HG02610 (cell line): ENCODE results near the gene USF3.
"Not testable (repeated sequence)": the region's sequence is repeated elsewhere in the genome, so short reads cannot be mapped to it uniquely, and the experiment has no call there.

Experiments used
- ATAC-seq: cut with Tn5 transposase; IDR thresholded peaks from one replicate; pipeline ENCODE4 v1.9.1; 2021; ENCODE audit warnings: mild to moderate bottlenecking, moderate library complexity; ENCODE audit not compliant: unreplicated experiment

USF3 gene

DNA sequence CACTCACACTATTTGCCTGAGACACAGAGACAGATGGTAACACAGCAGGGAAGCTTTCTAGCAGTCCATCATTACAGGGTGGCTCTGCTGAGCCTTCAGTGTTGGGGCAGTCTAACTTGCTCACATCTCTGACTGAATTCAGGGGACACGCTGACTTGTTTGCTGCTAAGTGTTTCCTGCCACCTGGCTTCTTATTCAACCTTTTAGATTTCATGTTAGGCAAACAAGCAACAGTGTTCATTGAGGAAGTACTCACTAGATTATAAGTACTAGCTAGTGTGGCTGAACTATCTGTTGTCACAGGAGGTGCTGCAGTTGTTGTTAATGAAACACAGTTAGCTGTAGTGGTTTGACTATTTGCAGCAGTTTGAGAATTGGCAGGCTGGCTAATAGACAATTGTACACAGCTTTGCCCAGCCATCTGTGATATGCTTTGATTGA is 37.3 kb downstream of the USF3 start:
- ATAC-seq = no peak

DNA sequence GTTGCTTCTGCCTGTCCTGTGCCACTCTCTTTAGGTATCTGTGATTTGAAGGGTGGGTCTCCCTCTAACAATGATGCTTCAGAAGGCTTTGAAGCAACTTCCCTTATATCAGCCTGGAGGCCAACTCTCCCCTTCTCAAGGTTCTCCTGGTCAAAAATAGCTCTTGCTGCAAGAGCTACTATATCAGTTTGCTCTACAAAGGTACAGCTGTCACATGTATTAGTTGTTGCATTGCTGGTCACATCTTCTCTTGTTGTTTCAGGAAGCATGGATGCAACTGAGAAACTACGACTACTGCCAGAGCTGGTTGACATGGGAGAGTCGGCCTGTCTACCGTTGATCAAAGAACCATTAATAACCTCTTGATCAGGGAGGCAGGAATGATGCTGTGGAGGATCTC is 38.3 kb downstream of the USF3 start:
- ATAC-seq = no peak

DNA sequence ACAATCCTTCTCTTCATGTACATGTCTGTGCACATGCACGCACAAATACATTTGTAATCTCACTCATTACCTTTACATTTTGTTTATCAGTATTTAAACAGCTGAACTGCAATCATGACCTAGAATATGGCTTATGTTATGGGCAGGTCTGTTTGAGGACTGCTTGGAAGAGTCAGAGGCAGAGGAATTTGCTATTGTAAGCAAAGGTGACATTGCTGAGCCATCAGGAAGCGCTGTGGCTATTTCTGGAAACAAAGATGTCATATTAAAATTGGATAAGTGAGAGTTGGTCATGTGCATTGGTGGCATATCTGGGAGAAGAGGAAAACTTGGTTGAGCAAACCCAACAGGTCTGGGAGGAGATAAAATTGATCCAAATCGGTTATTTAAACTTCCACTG is 41.6 kb downstream of the USF3 start:
- ATAC-seq = no peak

DNA sequence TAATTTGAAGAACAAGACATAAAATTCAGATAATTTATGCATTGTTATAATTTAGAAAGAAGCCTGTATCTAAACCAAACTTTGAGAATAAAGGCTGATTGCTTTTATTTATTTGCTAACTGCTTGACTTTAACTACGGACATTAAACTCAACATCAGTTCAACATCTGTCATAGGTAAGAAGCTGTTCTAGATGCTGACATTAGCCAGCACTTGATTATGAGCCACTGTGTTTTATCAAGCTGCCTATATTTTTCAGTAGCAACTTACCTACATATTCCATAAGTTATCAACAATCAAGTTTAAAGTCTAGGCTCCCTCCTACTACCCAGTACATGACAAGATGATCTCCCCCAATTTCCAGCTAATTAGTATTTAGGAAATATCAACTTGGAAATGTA is 42.1 kb downstream of the USF3 start:
- no peak for ATAC-seq

DNA sequence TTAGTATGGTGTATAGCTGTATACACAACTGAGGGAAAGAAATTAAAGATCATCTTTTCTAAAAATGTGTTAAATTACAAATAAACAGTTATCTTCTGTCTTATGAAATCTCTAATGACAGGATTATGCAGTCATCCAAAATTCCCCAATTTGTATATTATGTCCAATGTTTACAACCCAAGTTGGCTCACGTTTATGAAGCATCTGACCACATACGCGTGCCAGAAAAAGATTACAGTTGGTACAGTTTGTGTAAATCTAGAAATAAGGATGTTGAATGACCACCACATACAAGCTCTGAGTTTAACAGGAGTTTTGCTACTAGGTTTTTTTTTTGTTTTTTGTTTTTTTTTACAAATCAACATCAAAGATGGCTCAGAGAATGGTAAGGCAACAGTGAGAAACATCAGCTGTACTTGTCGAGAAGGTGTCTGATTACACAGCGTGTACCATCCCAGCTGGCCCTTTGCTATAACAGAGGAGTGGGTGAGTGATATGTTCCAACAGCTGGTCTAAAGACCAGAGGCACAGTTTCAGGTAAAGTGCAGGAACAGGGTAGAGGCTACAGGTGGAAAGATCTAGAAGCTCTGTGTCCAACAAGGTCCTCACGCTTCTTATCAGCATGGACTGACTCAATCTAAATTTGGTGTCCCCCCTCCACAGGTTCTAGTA is 47.1 kb downstream of the USF3 start:
- ATAC-seq = no peak

DNA sequence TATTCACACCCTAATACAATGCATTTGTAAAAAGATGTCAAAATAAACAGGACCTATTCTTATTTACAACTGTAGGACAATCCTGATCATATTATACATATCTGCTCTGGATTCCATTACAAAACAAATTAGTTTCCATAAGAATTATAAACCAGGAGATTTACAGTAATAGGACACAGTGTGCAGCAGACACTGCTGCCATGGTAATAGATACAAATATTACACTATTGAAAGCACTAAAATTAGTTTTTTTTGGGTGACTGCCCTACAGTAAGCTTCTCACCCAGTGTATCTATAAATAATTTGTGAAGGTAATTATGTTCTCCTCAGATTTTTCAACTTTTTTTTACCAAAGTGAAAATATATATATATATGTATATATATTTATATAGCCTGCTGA is 47.9 kb downstream of the USF3 start:
- no peak for ATAC-seq

DNA sequence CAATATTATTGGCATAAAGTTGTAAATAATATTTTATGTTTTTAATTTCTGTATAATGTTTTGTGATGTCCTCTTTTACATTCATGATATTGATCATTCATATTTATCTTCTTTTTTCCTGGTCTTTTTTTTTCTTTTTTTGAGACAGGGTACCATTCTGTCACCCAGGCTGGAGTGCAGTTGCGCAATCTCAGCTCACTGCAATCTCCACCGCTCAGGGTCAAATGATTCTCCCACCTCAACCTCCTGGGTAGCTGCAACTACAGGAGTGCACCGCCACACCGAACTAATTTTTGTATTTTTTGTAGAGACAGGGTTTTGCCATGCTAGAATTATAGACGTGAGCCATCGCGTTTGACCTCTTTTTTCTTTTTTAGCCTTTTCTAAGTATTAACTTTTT is 52.9 kb downstream of the USF3 start:
- ATAC-seq = no peak

DNA sequence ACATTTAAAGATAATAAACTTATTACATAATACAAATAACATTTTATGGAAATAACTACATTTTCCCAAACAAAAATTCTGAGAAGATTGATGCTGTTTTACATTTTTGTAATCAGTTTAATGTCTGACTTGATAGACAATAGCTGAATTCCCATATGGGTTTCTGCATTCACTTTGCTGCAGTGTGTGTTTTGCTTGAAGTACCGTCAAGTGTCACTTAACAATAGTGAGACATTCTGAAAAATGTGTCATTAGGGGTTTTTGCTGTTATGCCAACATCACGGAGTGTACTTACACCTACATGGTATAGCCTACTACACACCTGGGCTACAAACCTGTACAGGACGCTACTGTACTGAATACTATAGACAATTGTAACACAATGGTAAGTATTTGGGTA is 57.5 kb downstream of the USF3 start:
- no peak for ATAC-seq

DNA sequence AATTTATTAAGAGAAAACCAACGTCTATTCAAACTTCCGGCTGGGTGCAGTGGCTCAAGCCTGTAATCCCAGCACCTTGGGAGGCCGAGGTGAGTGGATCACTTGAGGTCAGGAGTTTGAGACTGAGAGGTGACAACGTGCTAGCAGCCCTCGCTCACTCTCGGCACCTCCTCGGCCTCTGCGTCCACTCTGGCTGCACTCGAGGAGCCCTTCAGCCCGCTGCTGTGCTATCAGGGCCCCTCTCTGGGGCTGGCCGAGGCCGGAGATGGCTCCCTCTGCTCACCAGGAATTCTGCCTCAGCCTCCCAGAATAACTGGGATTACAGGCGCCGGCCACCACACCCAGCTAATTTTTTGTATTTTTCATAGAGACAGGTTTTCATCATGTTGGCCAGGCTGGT is 58.7 kb downstream of the USF3 start:
- no peak for ATAC-seq

DNA sequence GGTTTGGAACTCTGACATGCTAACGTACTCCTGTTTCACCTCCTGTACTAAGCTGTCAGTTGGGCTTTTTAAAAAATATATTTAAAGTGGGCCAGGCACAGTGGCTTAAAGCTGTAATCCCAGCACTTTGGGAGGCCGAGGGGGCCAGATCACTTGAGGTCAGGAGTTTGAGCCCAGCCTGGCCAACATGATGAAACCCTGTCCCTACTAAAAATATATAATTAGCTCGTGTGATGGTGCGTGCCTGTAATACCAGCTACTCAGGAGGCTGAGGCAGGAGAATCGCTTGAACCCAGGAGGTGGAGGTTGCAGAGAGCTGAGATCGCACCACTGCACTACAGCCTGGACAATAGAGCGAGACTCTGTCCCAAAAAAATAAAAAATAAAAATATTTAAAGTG is 60.4 kb downstream of the USF3 start:
- not testable (repeated sequence) for ATAC-seq

DNA sequence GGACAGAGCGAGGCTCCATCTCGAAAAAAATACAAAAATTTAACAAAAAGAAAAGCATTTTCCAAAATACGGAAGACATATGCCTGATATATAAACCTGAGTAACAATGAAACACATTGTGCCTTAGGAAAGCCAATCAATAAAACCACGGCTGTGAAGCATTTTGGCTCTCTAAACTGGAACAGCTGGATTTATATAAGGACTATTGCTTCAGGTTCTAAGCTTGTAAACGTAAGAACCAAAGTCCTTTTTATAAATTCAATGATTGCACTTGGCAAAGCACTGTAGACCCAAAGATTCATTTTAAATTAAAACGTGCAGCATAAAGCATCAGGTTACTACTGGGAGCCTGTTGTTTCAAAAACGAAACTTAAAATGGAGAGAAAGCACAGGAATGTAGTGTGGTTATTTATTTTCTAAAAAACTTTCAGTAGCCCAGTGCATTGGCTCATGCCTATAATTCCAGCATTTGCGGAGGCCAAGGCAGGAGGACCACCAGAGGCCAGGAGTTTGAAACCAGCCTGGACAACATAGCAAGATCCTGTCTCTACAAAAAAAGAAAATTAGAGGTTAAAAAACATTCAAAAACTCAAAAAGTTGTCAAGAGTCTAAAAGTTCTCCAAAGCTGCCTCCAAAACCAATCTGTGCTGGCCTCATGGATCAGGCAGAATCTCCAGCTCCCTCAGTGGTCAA is 61.5 kb downstream of the USF3 start:
- no peak for ATAC-seq

DNA sequence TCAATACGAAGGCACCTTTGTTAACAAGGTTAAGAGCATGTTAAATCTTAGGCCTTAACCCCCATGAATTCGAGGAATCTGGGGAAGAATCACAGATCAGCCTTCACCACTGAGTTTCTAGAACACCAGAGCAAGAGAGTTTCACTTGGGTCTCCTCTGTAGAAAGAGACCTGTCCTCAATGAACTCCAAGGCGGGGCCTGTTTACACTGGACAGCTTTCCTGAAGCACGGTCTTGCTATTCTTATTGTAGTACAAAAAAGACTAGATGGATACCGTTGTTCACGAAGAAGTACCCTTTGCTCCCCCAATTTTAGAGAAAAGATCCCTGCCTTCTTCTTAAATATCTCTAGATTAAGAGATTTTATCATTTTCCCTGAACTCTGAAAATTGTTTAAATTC is 64.9 kb downstream of the USF3 start:
- ATAC-seq = no peak

DNA sequence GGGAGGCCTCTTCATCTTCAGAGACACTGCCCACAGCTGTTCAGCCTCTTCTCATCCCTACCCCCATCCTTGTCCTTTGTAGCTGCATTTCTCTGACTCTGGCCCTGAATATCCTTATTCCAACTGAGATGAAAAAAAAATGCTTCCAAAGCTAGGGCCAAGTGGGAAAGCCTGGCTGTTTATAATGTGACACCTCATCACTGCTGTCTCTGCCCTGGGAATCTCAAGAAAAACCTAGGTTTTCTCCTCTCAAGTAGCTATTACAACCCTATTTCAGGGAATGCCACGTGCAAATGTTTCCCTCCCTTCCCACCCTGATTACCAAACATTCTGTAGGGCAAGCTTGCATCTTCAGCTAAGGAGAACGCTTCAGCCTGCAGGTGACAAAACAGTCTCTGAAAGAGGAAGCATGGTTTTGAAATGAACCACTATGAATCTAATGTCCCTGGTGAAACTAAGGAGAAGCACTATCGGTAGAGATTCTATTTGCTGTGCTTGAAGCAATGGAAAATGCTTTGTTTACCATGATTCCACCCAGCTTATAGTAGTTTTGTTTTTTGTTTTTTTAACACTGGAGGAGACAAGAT is 65.4 kb downstream of the USF3 start:
- ATAC-seq = no peak

DNA sequence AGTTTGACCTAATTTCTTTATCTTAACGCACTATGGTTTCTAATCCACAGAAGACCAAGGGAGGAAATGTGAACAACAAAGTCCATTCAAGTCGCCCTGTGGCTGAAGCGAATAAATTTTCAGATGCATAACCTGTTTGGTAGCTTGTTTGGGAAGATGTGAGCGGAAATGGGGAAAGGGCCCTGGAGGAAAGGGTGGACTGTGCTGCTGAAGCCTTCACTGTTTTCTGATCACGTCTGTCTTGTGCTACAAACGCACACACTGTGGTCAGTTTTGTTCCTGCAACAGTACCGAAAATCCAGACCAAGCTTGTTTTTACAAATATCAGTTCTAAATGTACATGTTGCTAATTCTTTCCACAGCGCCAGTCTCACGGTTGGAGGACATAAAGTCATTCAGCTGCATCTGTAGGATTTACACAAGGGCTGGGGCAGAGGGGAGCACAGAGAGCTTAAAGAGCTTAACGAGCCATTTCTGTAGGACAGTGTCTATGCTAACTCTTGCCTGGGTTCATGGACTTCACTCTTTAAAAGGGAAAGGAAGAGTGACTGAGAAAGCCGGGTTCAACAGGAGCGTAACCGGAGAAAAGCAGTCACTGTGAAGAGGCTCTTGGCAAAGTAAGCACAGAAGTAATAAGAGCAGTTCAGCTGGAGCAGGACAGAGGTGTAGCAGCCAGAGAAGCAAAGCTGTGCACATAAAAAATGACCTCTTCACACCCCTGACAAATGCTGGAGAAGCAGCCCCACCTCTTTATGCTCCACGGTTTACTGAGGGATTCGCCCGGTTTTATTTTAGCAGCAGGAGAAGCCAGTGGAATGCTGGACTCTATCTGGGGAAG is 66.6 kb downstream of the USF3 start:
- ATAC-seq = no peak

DNA sequence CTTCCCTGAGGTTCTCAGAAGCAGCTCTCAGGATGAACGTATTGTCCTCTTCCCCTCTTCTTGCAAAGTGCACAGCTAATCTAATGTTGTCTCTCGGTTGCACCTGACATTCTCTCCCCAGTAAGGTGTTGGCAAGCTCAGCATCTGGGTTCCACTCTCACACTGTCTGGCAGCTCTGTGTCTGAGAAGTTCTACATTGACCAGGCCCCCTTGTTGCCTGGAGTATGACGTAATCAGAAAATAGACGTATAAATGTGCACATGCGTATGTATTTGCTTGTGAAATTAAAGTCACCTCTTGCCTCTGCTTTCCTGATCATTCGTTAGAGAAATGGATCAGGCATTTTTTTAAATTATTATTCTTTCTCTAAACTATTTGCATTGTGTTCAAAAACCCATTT is 67.7 kb downstream of the USF3 start:
- no peak for ATAC-seq

DNA sequence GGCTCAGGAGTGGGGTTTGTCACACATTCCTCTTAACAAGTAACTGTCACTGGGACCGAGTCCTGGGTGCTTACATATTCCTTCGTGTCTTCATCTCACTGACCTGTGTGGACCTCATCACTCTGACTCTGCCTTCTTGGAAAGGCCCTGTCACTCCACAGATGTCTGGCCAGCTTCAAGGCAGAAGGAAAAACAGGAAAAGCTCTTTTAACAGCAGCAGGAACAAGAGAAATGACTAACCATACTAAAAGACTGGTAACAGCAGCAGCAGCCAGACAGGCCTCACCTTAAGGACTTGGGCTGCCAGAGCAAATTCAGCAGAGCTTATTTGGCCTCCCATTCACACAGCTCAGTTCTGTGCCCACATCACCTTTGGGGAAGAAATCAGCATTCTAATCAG is 68.1 kb downstream of the USF3 start:
- no peak for ATAC-seq

DNA sequence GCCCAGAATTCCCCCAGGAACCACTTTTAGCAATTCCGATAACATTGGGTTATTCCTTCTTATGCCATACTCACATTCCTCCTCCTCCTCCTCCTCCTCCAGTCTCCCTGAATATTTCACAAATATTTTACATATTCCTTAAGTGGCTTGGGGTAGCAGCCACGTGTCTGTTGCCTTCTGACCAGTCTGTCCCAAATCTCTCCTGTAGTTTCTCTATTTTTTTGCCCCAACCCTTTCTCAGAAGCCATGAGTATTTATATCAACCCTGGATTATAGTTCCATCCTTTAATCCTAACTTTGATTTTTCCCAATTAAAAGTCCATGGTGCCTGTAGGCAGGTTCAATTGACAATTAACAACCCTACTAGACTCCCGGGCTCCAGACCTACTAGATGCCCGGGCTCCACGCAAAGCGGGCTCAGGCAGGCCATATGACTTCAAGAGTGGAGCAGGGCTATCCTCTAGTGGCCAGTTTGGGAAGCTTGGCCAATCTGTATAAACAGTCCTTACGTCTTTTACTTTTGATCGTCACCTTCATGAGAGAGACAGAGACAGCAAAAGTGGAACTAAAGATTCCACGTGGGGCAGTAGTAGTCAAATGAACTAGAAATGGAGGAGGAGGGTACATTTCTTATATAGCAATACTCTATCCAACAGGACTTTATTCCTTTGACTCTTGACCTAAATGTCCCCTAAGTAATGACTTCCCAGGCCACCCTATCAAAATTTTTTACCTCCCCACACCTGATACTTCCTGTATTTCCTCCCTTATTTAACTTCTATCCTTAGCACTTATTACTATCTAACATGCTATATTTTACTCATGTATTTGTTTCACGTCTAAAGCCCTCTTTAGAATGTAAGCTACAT is 69.7 kb downstream of the USF3 start:
- peak; percentile 46 for ATAC-seq

DNA sequence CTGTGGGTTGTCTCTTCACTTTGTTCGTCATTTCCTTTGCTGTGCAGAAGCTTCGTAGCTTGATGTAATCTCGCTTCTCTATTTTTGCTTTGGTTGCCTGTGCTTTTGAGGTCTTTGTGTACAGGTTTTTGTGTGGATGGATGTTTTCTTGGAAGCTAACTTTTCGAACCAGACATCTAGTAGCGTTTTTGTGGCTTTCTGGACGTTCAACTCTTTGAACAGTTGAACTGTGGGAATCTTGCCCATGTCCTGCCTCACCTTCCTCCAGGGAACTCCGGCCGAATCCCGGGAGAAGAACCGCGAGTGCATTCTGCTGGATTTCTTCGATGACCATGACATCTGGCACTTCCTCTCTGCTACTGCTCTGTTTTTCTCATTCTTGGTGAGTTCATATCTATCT is 70.6 kb downstream of the USF3 start:
- no peak for ATAC-seq

DNA sequence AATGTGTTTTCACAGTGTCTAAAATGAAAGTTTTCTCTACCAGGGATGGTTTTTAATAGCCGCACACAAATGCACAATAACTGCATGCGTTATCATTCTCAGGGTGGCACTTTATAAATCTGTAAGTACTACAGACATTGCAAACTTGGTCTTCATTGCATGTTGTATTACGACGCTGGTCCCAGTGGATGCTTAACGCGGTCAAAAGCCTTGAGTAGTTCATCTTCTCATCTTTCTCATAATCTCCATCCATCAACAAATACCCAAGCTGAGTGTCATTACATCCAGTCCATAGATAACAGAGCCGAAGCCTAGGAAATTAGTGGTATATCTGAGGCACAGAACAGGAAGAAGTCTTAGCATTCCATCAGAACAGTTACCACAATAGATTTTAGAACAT is 72.6 kb downstream of the USF3 start:
- ATAC-seq = no peak

DNA sequence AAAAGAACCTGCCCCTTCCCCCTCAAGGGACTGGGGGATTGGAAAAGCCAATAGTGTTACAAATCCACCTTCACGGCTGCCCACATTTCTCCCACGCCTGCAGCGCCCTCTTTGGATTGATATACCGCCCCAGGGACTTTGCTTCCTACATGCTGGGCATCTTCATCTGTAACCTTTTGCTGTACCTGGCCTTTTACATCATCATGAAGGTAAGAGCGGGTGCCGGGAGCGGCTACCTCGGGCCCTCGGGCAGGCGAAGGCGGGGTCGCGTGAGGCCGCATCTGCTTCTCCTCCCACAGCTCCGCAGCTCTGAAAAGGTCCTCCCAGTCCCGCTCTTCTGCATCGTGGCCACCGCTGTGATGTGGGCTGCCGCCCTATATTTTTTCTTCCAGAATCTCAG is 73.1 kb downstream of the USF3 start:
- no peak for ATAC-seq

DNA sequence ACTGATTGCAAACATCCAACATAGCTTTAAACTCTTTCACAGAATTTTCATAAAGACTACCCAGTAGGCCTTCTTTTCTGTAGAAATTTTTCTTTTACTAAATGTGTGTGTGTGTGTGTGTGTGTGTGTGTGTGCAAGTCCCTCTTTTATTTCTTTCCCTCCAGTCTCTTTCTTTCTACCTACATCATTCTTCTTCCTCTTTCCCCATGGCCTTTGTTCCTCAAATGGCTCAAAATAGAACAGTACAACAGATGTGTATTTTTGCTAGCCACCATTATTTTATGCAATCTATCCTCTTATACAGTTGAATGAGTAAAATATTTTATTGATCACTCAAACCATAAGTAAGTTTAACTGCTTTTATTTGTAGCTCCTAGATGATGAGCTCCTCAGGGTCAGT is 76.4 kb downstream of the USF3 start:
- no peak for ATAC-seq
